Gastrocnemius medialis (tissue), 4 donors: ENCODE data around the gene VMP1. TPM values are rescaled to one million over a fixed set of nuclear protein-coding genes. Genes with fewer than 3 reads are reported as not detected.
A peak's percentile ranks its signal among the peaks of the same experiment; 100 is the strongest.

Experiments used
- ATAC-seq, 2 donors: fragments of 150-250 bp; one replicate each; pipeline ENCODE4 v1.9.1; 2016
- DNase-seq, 2 donors: peaks; one replicate each; pipeline ENCODE4 v3.0.0-alpha.2; 2019
- H3K27ac ChIP-seq, 4 donors: fragments of 200-600 bp; sonication (generic); 1 replicate in 1 of 4; 2 replicates in 3 of 4; pipeline ENCODE4 v1.5.1; 2016 to 2018; ENCODE audit warnings: mild to moderate bottlenecking in 2 of 4, moderate library complexity in 1 of 4
- H3K27me3 ChIP-seq, 3 donors: fragments of 200-600 bp; sonication (generic) in 2 of 3; 1 replicate in 1 of 3; 2 replicates in 2 of 3; pipeline versions ENCODE4 v1.5.1 to v1.6.0; 2016 to 2019; ENCODE audit warnings: mild to moderate bottlenecking in 1 of 3, moderate library complexity in 1 of 3
- H3K36me3 ChIP-seq, 2 donors: fragments of 200-600 bp; sonication (generic) in 1 of 2; one replicate each; pipeline ENCODE4 v1.5.1; 2017 to 2018
- H3K4me1 ChIP-seq, 2 donors: fragments of 200-600 bp; sonication (generic) in 1 of 2; one replicate each; pipeline ENCODE4 v1.5.1; 2016 to 2017; ENCODE audit warnings: mild to moderate bottlenecking in 2 of 2
- H3K4me3 ChIP-seq, 4 donors: fragments of 200-600 bp; sonication (generic) in 3 of 4; 1 replicate in 1 of 4; 2 replicates in 3 of 4; pipeline ENCODE4 v1.5.1; 2016 to 2019; ENCODE audit warnings: mild to moderate bottlenecking in 2 of 4
- H3K9me3 ChIP-seq, 3 donors: fragments of 200-600 bp; sonication (generic) in 2 of 3; 1 replicate in 1 of 3; 2 replicates in 2 of 3; pipeline ENCODE4 v1.5.1; 2016 to 2019
- POLR2A ChIP-seq, 2 donors: fragments of 450-650 bp; IDR thresholded peaks; one replicate each; pipeline ENCODE4 v1.6.1; 2017; ENCODE audit warnings: antibody characterized with exemption in 2 of 2, mild to moderate bottlenecking in 2 of 2, moderate library complexity in 2 of 2
- in situ Hi-C, 4 donors: fragments of 200-750 bp; cut with MboI; loops; one replicate each; pipeline versions ENCODE4 v1.15.0 to v1.8.0; 2017; ENCODE audit warnings: low sequenced_read_pairs in 4 of 4
- intact Hi-C: fragments of 100-400 bp; cut with DNase I; formaldehyde crosslinking; loops from one replicate; pipeline ENCODE4 v1.15.1; 2023; ENCODE audit warnings: low total_unique reads
- total RNA-seq, 4 donors: library from RNA; depleted of rRNA; stranded (reverse); fragments of >200 nt; gene quantifications; one replicate each; pipeline versions ENCODE4 v1.1.0 to v1.2.3, GENCODE V29; 2016
- TF ChIP-seq, protein P1 (sequence below), 5 experiments: fragments of 450-650 bp in 3 of 5; fragments of 200-600 bp in 2 of 5; sonication (generic) in 2 of 5; IDR thresholded peaks in 4 of 5; conservative IDR thresholded peaks in 1 of 5; 1 replicate in 4 of 5; 2 replicates in 1 of 5; pipeline ENCODE4 v1.5.1; 2016 to 2019; ENCODE audit warnings: antibody characterized with exemption in 5 of 5, mild to moderate bottlenecking in 3 of 5, moderate library complexity in 3 of 5

VMP1 gene
- total RNA-seq, 4 donors from 2014 or later: 39.2 to 55.0 (median 48.4) TPM

DNA sequence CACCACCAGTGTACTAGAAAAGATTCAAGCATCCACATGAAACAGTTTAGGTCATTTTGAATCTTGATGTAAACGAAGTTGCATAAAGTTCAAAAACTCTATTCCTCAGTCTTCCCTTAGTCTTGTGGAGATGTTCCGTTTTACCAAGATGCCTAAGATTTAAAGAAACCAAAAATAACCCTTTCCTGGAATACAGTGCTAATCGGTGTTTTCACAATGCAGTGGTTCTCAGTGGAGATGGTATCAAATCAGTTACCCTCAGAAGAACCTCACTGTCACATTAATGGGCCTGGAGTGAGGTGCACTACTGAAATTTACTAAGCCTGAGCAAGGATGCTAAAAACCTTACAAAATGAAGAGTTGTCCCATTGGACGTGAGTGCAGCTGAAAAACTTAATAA, 9.3 kb upstream of the VMP1 start:
- in situ Hi-C loops (loop anchor here in 1 of 4 donors (25.0 kb wide), 1 partner anchor 364 kb away; no protein-coding TSS in a partner anchor), intact Hi-C loops (no loop called here)
- H3K4me1 ChIP-seq: no peaks in the 10 kb centered on the region
- H3K27me3 ChIP-seq: no peaks in the 10 kb centered on the region
- ATAC-seq: no peak
- no peak overlapping the region for H3K27ac ChIP-seq
- peaks cover 0 to 54% of the 10 kb centered on the region in 2 donors for H3K36me3 ChIP-seq
- DNase-seq: no peak
- no peaks in the 10 kb centered on the region for H3K9me3 ChIP-seq
- no peak for TF ChIP-seq POLR2A (IDR thresholded peaks at IDR 0.05)
- TF ChIP-seq, protein P1, sequence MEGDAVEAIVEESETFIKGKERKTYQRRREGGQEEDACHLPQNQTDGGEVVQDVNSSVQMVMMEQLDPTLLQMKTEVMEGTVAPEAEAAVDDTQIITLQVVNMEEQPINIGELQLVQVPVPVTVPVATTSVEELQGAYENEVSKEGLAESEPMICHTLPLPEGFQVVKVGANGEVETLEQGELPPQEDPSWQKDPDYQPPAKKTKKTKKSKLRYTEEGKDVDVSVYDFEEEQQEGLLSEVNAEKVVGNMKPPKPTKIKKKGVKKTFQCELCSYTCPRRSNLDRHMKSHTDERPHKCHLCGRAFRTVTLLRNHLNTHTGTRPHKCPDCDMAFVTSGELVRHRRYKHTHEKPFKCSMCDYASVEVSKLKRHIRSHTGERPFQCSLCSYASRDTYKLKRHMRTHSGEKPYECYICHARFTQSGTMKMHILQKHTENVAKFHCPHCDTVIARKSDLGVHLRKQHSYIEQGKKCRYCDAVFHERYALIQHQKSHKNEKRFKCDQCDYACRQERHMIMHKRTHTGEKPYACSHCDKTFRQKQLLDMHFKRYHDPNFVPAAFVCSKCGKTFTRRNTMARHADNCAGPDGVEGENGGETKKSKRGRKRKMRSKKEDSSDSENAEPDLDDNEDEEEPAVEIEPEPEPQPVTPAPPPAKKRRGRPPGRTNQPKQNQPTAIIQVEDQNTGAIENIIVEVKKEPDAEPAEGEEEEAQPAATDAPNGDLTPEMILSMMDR (IDR thresholded peaks at IDR 0.05 in 4 of 5, conservative IDR thresholded peaks at IDR 0.05 in 1 of 5): no peak
- no peak overlapping the region for H3K4me3 ChIP-seq

DNA sequence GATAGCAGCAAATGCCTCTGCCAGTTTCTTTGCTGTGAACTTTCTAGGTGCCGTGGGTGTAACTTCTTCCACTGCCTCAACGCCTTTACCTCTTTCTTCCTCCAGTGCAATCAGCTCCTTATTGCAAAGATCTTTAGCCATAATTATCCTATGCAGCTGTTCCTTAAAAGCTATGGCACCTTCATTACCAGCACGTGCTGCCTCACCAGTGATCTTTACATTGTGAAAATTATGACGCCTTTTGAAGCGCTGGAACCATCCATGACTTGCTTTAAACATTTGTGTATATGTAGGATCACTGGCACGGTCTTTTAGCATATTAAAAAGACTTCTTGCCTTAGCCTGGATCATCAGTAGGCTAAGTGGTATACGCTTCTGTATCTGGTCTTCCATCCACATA, 8.2 kb upstream of the VMP1 start:
- no peak for ATAC-seq
- intact Hi-C loops (no loop called here), in situ Hi-C loops (loop anchor here in 1 of 4 donors (25.0 kb wide), 1 partner anchor 363 kb away; no protein-coding TSS in a partner anchor)
- Histone ChIP-seq H3K4me3 (no peak overlapping the region), H3K27ac (no peak overlapping the region), H3K36me3 (peaks cover 0 to 43% of the 10 kb centered on the region in 2 donors), H3K27me3 (no peaks in the 10 kb centered on the region), H3K9me3 (no peaks in the 10 kb centered on the region), H3K4me1 (no peaks in the 10 kb centered on the region)
- TF ChIP-seq, protein P1 (IDR thresholded peaks at IDR 0.05 in 4 of 5, conservative IDR thresholded peaks at IDR 0.05 in 1 of 5): no peak
- no peak for TF ChIP-seq POLR2A (IDR thresholded peaks at IDR 0.05)
- DNase-seq: no peak

DNA sequence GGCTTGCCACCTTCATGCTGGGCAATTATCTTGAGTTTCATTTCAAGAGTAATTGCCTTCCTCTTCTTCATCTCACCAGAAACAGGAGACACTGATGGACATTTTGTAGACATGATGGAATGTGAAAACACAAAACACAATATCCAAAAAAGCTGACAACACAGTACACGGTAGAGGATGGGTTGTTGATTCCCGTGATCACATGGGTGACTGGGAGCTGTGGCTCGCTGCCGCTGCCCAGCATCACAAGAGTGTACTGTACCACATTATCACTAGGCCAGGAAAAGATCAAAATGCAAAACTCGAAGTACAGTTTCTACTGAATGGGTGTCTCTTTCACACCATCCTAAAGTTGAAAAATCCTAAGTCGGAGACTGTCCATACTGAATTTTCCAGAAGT, 7.7 kb upstream of the VMP1 start:
- TF ChIP-seq POLR2A (IDR thresholded peaks at IDR 0.05): no peak
- H3K9me3 ChIP-seq: no peaks in the 10 kb centered on the region
- DNase-seq (no peak), ATAC-seq (no peak)
- peaks cover 0 to 38% of the 10 kb centered on the region in 2 donors for H3K36me3 ChIP-seq
- intact Hi-C loops (no loop called here), in situ Hi-C loops (loop anchor here in 1 of 4 donors (25.0 kb wide), 1 partner anchor 363 kb away; no protein-coding TSS in a partner anchor)
- no peaks in the 10 kb centered on the region for H3K27me3 ChIP-seq
- H3K27ac ChIP-seq: no peak overlapping the region
- H3K4me3 ChIP-seq: no peak overlapping the region
- no peaks in the 10 kb centered on the region for H3K4me1 ChIP-seq

DNA sequence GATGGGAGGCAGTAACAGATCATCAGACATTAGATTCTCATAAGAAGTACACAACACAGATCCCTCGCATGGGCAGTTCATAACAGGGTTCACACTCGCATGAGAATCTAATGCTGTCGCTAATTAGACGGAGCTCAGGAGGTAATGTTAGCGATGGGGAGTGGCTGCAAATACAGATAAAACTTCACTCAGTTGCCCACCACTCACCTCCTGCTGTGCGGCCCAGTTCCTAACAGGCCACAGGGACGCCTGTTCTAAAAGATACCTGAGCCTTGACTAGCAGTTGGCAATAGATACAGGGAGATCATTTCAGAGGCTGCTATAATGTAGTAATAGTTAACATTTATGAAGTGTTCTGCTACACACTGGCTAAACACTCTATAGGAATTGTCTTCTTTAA, 5.2 kb upstream of the VMP1 start:
- DNase-seq (no peak), ATAC-seq (no peak)
- Histone ChIP-seq H3K27ac (no peak overlapping the region), H3K36me3 (peaks cover 0 to 30% of the 10 kb centered on the region in 2 donors), H3K27me3 (no peaks in the 10 kb centered on the region), H3K9me3 (no peaks in the 10 kb centered on the region), H3K4me3 (no peak overlapping the region), H3K4me1 (peaks cover 12 to 18% of the 10 kb centered on the region in 2 donors)
- in situ Hi-C loops (no loop called here), intact Hi-C loops (no loop called here)
- TF ChIP-seq POLR2A (IDR thresholded peaks at IDR 0.05): no peak
- TF ChIP-seq, protein P1 (IDR thresholded peaks at IDR 0.05 in 4 of 5, conservative IDR thresholded peaks at IDR 0.05 in 1 of 5): no peak

DNA sequence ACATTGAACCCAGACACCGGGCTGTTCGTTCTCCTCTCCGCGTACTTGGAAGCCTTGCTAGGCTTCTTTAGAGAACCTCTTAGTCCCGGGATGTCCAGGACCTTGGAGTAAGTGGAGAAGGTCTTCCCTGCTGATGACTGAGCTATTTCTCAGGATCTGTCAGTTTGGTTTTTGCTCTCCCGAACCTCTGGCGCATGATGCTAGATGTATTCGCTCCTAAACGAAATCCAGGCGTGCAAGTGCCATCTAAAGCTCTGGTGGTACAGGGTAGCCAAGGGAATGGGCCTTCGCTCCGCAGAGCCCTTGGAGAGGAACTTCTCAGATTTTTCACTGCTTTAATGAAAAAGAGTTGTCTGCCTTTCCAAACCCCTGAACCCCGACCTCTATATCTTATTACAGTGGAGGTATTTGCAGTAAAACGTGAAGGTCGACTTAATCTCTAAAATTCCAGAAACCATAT, 547 bp downstream of the VMP1 start:
- ATAC-seq (peak in 1 of 2 donors; percentile 10), DNase-seq (no peak)
- TF ChIP-seq POLR2A (IDR thresholded peaks at IDR 0.05): no peak
- TF ChIP-seq, protein P1 (IDR thresholded peaks at IDR 0.05 in 4 of 5, conservative IDR thresholded peaks at IDR 0.05 in 1 of 5): no peak
- Histone ChIP-seq H3K9me3 (no peaks in the 10 kb centered on the region), H3K27me3 (no peaks in the 10 kb centered on the region), H3K4me1 (peaks cover 35 to 43% of the 10 kb centered on the region in 2 donors), H3K36me3 (no peaks in the 10 kb centered on the region), H3K4me3 (peak overlapping the region; percentile 65 to 90 (median 85)), H3K27ac (peak overlapping the region; percentile 94 to 96 (median 96))
- in situ Hi-C loops (no loop called here), intact Hi-C loops (loop anchor here (2.0 to 5.0 kb wide), 2 partner anchors 66 to 89 kb away; partner anchors contain the start of gene CLTC)
